ENCODE measurements around the gene KNDC1.
"Not testable (repeated sequence)": the region's sequence is repeated elsewhere in the genome, so short reads cannot be mapped to it uniquely, and the experiment has no call there.

The KNDC1 gene

GRCh38 chr10:133247681-133248333 is 87.8 kb downstream of the KNDC1 start:
- FAIRE-seq: no peak

- FAIRE-seq: no peak
Measured at GRCh38 chr10:133248334-133248715, 88.3 kb downstream of the KNDC1 start.

DNA sequence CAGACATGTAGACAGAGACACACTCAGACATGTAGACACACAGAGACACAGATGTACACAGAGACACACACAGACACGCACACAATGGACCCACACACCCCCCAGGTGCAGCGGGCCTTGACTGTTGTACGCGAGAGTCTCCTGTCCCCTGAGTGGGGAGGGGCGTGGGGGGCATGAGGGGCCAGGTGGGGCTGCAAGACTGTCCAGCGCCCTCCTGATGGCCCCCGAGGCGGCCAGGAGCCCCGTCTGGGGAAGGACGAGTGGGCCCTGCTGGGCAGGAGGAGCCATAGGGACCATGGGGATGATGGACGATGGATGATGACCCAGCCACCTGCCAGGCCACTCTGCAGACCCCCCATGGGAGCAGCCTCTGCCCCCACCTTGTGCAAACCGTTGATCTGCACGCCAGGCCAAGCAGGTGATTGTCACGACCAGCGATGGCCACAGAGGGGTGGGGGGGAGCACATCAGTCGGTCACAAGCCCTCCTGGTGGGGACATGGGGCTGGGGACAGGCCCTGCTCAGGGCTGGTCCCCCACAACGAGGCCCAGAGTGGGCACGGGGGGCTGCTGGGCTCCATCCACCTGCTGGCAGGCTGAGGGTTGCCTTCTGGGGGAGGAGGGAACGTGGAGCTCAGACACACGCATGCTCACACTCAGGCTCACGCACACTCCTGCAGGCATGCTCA is 89.2 kb downstream of the KNDC1 start:
- no peak for FAIRE-seq

- FAIRE-seq: no peak
Measured at GRCh38 chr10:133249975-133250754, 90.1 kb downstream of the KNDC1 start.

DNA sequence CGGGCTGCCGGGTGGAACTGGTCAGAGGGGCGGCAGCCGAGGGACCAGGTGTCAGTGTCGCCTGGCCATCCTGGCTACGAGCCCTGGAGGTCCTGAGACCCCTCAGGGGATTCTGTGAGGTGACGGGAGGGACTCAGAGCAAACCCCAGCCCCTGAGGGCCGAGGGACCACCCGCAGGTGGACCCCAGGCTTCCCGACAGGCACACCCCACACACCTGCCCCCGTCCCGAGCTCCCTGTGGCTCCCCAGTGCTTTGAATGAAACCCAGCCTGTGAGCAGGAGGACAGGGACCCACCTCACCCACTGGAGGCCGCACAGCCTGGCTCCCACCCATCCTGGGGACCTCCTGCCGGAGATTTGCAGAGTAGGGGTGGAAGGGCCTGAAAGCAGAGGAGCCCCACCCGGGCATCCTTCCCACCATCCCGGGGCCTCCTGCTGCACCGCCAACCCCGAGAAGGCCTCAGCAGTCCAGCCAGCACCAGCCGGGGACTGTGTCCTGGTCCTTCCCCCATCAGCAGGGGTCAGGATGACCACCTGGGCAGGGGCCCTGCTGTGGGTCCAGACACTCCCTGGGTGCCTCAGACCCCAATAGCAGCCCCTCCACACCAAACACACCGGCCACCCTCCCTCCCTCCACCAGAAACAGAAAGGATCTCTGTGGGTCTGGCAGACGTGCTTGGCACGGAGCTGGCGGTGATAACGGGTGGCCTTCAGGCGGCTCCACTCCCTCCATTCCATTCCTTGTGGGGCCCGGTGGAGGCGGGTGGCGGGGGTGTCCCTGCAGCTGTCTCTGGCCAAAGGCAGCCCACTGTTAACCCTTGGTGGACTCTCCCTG is 91.6 kb downstream of the KNDC1 start:
- no peak for FAIRE-seq

DNA sequence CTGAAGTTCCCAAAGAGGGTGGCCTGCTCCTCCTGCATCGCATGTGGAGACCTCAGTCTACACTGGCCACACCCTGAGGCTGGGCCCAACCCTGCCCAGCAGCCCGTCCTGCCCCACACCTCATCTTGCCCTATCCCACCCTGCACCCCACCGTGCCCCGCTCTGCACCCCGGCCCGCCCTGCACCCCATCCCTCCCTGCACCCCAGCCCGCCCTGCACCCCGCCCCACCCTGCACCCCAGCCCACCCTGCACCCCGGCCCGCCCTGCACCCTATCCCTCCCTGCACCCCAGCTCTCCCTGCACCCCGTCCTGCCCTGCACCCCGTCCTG is 92.2 kb downstream of the KNDC1 start:
- no peak for FAIRE-seq

- FAIRE-seq: no peak
Measured at GRCh38 chr10:133253361-133253955, 93.4 kb downstream of the KNDC1 start.

DNA sequence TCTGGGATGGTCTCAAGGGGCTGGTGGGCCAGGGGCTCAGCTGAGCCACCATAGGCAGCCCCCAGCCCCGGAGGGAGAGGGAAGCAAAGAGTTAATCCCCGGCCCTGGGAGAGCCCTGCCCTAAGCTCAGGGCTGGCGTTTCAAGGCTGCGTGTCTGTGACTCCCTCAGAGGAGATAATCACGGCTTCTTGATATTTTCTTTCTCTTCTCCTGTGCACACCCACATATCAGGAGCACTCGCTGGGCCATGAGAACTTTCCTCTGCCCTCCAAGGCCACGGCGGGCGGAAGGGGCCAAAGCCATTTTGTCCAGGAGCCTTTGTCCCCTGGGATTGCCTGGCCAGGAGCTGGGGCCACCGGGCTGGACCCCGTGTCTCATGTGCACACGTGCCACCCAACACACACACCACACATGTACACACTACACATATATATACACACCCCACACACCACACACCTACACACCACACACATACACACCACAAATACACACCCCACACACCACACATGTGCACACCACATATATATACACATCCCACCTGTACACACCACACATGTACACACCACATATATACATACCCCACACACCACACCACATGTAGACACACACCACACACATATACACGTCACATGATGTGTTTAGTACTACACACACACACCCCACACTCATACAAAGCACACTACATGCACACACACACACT is 94.6 kb downstream of the KNDC1 start:
- FAIRE-seq: no peak

- no peak for FAIRE-seq
Measured at GRCh38 chr10:133255323-133255722, 95.3 kb downstream of the KNDC1 start.

DNA sequence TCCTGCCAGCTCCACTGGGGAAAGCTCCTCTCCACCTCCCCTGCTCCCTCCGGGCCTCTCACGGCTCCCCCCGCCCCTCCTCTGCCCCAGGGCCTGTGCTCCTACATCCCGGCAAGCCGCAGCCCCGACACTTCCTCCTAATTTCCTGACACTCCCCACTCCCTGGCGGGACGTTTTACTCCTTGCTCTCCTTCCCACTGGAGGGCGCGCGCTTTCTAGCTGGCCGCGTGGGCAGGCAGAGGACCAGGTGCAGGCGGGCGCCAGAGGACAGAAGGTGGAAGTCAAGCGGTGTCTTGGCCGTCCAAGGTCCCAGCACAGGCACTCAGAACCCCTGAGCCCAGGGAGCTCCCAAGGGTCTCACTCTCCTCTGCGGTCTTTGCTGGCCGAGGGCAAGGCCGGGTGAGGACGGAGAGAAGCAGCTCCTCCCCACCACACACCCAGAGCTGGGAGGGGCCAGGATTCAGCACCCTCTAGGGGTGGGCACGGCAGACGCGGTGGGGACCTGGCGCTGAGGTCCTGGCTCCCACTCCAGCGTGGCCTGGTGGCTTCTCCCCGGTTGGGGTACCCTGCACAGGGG is 97.6 kb downstream of the KNDC1 start:
- FAIRE-seq: no peak

DNA sequence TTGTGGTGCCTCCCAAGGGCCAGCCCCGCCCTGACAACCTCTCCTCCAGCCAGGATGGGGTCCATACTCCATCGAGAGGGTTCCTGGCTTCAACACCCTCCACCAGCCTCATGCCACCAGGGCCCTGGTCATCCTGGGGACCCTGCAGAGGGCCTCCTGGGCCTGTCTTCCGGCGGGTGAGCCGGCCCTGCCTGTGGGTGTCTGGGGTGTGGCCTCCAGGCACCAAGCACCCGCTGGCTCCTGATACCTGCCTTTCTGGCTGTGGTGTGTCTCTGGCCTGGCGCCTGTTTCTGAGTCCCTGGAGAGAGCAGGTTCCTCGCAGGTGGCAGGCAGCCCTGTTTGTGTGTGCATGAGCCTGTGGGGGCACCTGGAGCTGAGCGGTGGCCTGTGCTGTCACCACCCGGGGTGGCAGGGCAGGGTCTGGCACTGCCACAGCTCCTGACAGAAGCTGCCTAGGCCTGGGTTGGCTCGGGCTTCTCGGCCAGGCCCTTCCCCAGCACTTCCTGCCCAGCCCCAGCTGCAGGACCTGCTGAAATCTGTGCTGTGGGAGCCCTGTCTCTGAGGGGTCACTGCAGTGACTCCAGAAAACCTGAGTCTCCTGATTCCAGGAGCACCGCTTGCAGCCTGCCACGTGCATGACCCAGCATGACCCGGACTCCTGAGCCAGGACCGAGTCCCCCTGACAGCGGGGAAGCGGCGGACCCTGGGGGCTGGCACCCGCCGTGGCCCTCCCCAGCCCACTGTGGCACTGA is 98.2 kb downstream of the KNDC1 start:
- FAIRE-seq: no peak

- no peak for FAIRE-seq
Measured at GRCh38 chr10:133258818-133259601, 99.0 kb downstream of the KNDC1 start.

DNA sequence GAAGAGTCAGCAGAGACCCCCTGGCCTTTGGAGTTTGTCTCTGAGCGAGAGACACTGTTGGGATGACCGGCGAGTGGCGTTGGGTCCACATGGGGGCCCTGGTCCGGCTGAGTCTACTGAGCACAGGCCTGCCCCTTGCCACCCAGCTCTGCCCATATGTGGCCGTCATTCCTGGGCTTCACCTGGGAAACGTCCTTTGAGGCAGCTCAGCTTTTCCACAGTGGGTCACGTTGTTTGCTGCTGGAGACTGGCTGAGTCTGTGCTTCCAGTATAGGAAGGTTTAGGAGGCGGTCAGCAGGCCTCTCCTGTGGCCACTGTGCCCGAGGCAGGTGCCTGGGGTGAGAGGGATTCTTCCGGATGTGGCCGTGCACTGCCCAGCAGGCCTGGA is 99.6 kb downstream of the KNDC1 start:
- FAIRE-seq: no peak

DNA sequence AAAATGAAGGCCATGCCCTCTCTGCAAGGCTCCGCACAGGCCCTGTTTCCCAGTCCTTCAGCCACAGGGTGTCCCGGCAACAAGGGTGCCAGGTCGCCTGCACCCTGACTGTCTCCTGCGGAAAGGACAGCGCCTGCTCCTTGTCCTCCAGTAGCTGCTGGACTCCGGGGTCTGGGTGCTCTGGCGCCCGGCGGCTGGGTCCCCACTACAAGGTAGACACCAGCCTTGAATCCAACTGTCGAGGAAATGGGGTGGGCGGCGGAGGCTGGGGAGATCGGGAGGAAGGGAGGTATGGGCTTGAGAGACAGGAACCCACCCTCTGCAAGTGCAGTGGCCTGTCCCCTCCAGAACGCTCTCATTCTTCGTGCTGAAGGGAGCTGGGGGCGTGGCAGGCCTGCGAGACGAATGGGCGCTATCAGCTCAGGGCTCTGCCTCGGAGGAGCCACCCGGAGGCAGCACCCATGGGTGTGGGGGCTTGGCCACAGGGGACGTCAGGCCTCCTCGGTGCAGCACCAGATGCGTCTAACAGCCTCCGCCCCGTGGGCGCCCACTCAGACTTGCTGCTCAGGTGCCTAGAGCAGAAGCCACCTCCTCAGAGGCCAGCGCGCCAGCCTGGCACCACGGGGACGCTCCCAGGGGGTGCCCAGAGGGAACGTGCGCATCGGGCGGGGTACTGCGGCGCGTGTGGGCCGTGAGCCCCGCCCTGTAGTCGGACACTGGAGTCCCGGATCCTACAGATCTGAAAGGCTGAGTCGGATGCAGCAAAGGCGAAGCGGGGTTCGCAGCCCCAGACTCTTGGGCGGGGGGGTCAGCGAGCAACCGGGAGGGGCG is 101.1 kb downstream of the KNDC1 start:
- FAIRE-seq: no peak

DNA sequence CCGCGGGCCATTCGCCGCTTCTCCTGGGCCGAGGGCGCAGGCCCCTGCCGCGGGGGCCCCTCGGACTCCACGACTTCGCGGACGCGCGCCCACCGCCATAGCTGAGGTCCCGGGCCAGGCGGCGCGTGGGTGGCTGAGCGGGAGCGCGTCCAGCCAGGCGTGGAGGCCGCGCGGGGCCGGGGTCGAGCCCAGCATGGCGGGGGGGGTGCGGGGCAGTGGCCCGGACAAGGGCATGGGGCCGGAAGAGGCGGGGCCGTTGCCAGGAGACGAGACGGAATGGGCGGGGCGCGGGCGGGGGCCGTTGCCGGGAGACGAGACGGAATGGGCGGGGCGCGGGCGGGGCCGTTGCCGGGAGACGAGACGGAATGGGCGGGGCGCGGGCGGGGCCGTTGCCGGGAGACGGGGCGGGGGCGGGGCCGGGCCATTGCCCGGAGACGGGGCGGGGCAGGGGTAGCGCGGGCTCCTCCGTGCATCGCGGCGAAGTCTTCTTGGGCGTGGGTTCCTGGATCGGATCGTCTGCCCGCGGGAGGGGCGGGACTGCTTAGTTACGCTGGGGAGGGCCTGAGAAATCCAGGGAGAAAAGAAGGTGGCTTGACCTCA is 101.8 kb downstream of the KNDC1 start:
- FAIRE-seq: no peak

DNA sequence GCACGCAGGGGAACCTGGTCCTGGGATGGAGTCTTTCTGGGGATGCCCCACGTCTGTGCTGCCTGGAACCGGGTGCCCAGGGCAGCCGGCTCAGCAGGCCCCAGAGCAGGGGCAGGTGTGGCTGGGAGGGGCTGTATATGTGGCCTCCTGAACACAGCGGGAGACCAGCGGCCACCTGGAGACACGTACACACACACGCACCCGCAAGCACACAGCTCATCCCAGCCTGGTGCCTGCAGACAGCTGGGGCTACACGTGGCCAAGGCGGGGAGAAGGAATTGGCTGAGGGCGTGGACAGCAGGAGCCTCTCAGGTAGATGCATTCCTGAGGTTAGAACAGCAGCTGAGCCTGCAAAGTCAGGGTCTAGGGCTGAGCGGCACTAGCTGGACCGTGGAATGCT is 102.7 kb downstream of the KNDC1 start:
- FAIRE-seq: no peak

DNA sequence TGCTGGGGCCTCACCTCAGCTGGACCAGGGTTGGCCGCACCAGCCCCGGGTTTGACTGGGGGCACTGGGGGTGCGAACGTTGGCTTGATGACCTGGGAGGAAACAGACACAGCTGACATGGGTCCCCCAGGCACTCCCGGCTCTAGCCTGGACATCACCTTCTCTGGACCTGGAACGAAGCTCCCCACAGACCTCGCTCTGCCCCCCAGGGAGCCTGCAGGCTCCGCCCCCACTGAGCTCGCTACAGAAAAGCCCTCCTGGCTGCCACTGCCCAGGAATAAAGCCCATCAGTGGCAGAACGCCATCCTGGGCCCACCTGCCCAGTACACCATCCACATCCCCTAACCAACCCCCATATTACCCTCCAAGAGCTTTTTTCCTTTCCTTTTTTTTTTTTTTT is 103.7 kb downstream of the KNDC1 start:
- no peak for FAIRE-seq

DNA sequence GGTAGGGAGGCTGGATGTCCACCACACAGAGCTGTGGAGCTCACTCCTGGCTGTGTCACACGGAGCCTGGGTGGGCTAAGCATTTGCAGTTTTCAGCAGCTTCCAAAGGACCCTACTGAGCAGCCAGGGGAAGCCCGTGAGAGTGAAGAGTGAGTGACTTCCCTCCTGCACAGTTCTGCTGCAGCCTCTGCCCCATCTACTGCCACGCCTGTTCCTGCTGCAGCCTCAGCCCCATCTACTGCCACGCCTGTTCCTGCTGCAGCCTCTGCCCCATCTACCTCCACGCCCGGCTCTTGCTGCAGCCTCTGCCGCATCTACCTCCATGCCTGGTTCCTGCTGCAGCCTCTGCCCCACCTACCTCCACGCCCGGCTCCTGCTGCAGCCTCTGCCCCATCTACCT is 104.4 kb downstream of the KNDC1 start:
- FAIRE-seq: no peak

- not testable (repeated sequence) for FAIRE-seq
Measured at GRCh38 chr10:133265052-133265451, 105.0 kb downstream of the KNDC1 start.
